Fibroblast of lung (primary cell): Measurements from ENCODE around the gene PRUNE2. TPM values are rescaled to one million over a fixed set of nuclear protein-coding genes. Genes with fewer than 3 reads are reported as not detected.
A peak's percentile ranks its signal among the peaks of the same experiment; 100 is the strongest.

ENCODE experiments used
- DNase-seq, 2 donors: peaks; one replicate each; pipeline versions ENCODE4 v3.0.0 to v3.0.0-alpha.2; 2010; ENCODE audit warnings: low read depth in 2 of 2
- H2AFZ ChIP-seq: 2 replicates; pipeline ENCODE4 v1.5.1; 2012; ENCODE audit warnings: low read length, control low read depth, inconsistent platforms
- H3K27ac ChIP-seq: 2 replicates; pipeline ENCODE4 v1.5.1; 2011; ENCODE audit warnings: low read length, control low read depth; ENCODE audit not compliant: insufficient read depth
- H3K27me3 ChIP-seq: 2 replicates; pipeline ENCODE4 v1.5.1; 2011; ENCODE audit warnings: mild to moderate bottlenecking, low read length; ENCODE audit not compliant: control insufficient read depth, insufficient read depth
- H3K36me3 ChIP-seq: 2 replicates; pipeline ENCODE4 v1.5.1; 2011; ENCODE audit warnings: low read length; ENCODE audit not compliant: control insufficient read depth, insufficient read depth
- H3K4me1 ChIP-seq: 2 replicates; pipeline ENCODE4 v1.5.1; 2011; ENCODE audit warnings: low read length; ENCODE audit not compliant: control insufficient read depth, insufficient read depth; ENCODE audit errors: extremely low read depth
- H3K4me2 ChIP-seq: 2 replicates; pipeline ENCODE4 v1.5.1; 2011; ENCODE audit warnings: low read length, control low read depth; ENCODE audit not compliant: insufficient read depth; ENCODE audit errors: extremely low read depth
- H3K4me3 ChIP-seq, 4 experiments: fragments of 200-600 bp in 1 of 4; sonication (generic) in 1 of 4; replicated peaks in 1 of 4; 2 replicates each; pipeline ENCODE4 v1.5.1; 2011 to 2016; ENCODE audit warnings: low read length in 4 of 4, low read depth in 3 of 4, mild to moderate bottlenecking in 3 of 4, control low read depth in 2 of 4, inconsistent platforms in 1 of 4, mixed read lengths in 1 of 4; ENCODE audit not compliant: insufficient read depth in 1 of 4; ENCODE audit errors: control extremely low read depth in 1 of 4
- H3K79me2 ChIP-seq: 2 replicates; pipeline ENCODE4 v1.5.1; 2012; ENCODE audit warnings: mild to moderate bottlenecking, low read length, inconsistent platforms; ENCODE audit not compliant: control insufficient read depth, insufficient read depth
- H3K9ac ChIP-seq: 2 replicates; pipeline ENCODE4 v1.5.1; 2011; ENCODE audit warnings: mild to moderate bottlenecking, low read length, control low read depth; ENCODE audit not compliant: insufficient read depth
- H3K9me3 ChIP-seq: 2 replicates; pipeline ENCODE4 v1.5.1; 2012; ENCODE audit warnings: low read depth, low read length; ENCODE audit not compliant: control insufficient read depth, insufficient read depth
- H4K20me1 ChIP-seq: 2 replicates; pipeline ENCODE4 v1.5.1; 2011; ENCODE audit warnings: low read length; ENCODE audit not compliant: control insufficient read depth, insufficient read depth; ENCODE audit errors: extremely low read depth
- EZH2 ChIP-seq: IDR thresholded peaks from 2 replicates; pipeline ENCODE4 v1.5.1; 2012; ENCODE audit warnings: low read length, control low read depth, mild to moderate bottlenecking; ENCODE audit errors: missing control alignments
- polyA plus RNA-seq, 2 donors: library from polyadenylated mRNA; depleted of rRNA in 1 of 2; stranded (reverse) in 1 of 2; unstranded in 1 of 2; fragments of >200 nt; gene quantifications; 2 replicates each; pipeline ENCODE4 v1.2.1, GENCODE V29; 2011 to 2012; ENCODE audit warnings: missing spikeins in 1 of 2
- total RNA-seq: library from RNA; depleted of rRNA; stranded (reverse); fragments of >200 nt; gene quantifications from 2 replicates; pipeline ENCODE4 v1.2.1, GENCODE V29; 2014
- TF ChIP-seq, protein P1 (sequence below), 2 donors: IDR thresholded peaks in 1 of 2; conservative IDR thresholded peaks in 1 of 2; 1 replicate in 1 of 2; 2 replicates in 1 of 2; pipeline ENCODE4 v1.5.1; 2011 to 2012; ENCODE audit warnings: low read length in 2 of 2, control low read depth in 1 of 2, inconsistent platforms in 1 of 2, low read depth in 1 of 2, mild to moderate bottlenecking in 1 of 2

The PRUNE2 gene
- total and polyA plus RNA-seq, 2 donors (not counting 1 experiment from before 2014, with no cell fraction given): 5.4 to 95.6 TPM

DNA sequence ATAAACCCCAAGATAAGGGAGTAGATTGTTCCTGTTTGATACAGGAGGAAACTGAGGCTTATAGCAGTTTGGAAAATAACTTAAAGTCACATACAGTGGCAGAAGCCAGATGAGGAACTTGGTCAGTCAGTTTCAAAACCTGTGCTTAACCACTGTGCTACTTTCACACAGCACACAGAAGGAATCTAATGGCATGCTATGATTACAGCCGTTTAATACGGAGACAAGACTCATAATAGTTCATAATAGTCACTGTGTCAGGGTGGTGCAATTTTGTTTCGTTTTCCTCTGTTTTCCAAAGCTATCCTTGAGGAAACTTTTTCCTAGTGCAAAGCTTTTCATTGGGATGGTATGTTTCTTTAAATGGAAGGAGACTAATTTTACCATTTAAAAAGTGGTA is 334.6 kb downstream of the PRUNE2 start:
- H3K36me3 ChIP-seq: peaks cover 1% of the 10 kb centered on the region
- H4K20me1 ChIP-seq: no peaks in the 10 kb centered on the region
- peak overlapping the region; percentile 9 for H3K4me2 ChIP-seq
- DNase-seq: peak; percentile 30 to 37
- H3K27ac ChIP-seq: no peak overlapping the region
- H3K9ac ChIP-seq: no peak overlapping the region
- peaks cover 2% of the 10 kb centered on the region for H3K4me1 ChIP-seq
- no peaks in the 10 kb centered on the region for H3K79me2 ChIP-seq
- H2AFZ ChIP-seq: peak overlapping the region; percentile 67
- H3K9me3 ChIP-seq: no peaks in the 10 kb centered on the region
- peak overlapping the region; percentile 22 to 59 (median 42) for H3K4me3 ChIP-seq
- no peaks in the 10 kb centered on the region for H3K27me3 ChIP-seq
- TF ChIP-seq, protein P1, sequence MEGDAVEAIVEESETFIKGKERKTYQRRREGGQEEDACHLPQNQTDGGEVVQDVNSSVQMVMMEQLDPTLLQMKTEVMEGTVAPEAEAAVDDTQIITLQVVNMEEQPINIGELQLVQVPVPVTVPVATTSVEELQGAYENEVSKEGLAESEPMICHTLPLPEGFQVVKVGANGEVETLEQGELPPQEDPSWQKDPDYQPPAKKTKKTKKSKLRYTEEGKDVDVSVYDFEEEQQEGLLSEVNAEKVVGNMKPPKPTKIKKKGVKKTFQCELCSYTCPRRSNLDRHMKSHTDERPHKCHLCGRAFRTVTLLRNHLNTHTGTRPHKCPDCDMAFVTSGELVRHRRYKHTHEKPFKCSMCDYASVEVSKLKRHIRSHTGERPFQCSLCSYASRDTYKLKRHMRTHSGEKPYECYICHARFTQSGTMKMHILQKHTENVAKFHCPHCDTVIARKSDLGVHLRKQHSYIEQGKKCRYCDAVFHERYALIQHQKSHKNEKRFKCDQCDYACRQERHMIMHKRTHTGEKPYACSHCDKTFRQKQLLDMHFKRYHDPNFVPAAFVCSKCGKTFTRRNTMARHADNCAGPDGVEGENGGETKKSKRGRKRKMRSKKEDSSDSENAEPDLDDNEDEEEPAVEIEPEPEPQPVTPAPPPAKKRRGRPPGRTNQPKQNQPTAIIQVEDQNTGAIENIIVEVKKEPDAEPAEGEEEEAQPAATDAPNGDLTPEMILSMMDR (conservative IDR thresholded peaks at IDR 0.05 in 1 of 2, IDR thresholded peaks at IDR 0.05 in 1 of 2; ENCODE audit: low read depth in 1 of 2, low read length in 2 of 2): no peak
- TF ChIP-seq EZH2: no peak

DNA sequence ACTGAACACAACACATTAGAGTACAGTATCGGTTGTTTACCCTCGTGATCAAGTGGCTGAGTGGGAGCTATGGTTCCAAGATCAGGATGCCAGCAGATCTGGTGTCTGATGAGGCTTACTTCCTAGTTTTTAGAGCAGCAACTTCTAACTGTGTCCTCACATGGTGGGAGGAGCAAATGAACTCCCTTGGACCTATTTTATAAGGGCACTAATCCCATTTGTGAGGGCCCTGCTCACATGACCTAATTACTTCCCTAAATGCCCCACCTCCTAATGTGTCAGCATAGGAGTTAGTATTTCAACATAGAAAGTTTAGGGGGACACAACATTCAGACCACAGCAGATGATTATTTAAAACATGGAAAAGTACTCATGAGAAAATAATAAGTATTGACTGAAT is 335.1 kb downstream of the PRUNE2 start:
- peaks cover 2% of the 10 kb centered on the region for H3K4me1 ChIP-seq
- H3K4me3 ChIP-seq: peak overlapping the region in 1 of 4 experiments; percentile 40
- H3K27me3 ChIP-seq: no peaks in the 10 kb centered on the region
- TF ChIP-seq, protein P1 (conservative IDR thresholded peaks at IDR 0.05 in 1 of 2, IDR thresholded peaks at IDR 0.05 in 1 of 2; ENCODE audit: low read depth in 1 of 2, low read length in 2 of 2): no peak
- TF ChIP-seq EZH2: no peak
- H3K36me3 ChIP-seq: peaks cover 1% of the 10 kb centered on the region
- no peaks in the 10 kb centered on the region for H3K79me2 ChIP-seq
- H3K9me3 ChIP-seq: no peaks in the 10 kb centered on the region
- no peaks in the 10 kb centered on the region for H4K20me1 ChIP-seq
- H2AFZ ChIP-seq: no peak overlapping the region
- no peak overlapping the region for H3K9ac ChIP-seq
- H3K27ac ChIP-seq: no peak overlapping the region
- no peak for DNase-seq
- no peak overlapping the region for H3K4me2 ChIP-seq

DNA sequence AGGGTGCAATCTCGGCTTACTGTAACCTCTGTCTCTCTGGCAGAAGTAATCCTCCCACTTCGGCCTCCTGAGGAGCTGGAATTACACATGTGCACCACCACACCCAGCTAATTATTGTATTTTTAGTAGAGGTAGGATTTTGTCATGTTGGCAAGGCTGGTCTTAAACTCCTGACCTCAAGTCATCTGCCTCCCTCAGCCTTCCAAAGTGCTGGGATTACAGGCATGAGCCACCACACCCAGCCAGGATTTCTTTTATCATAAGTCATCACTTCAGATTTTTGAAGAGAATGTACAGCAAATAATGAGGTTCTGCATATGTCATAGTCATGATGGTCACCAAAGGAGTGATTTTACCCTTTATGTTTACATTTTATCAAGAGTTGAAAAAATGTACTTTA is 338.8 kb downstream of the PRUNE2 start:
- no peaks in the 10 kb centered on the region for H3K79me2 ChIP-seq
- no peaks in the 10 kb centered on the region for H3K27me3 ChIP-seq
- no peak overlapping the region for H3K4me3 ChIP-seq
- peaks cover 1% of the 10 kb centered on the region for H3K36me3 ChIP-seq
- no peak overlapping the region for H3K27ac ChIP-seq
- no peak overlapping the region for H2AFZ ChIP-seq
- H3K4me2 ChIP-seq: no peak overlapping the region
- peaks cover 4% of the 10 kb centered on the region for H3K4me1 ChIP-seq
- no peak for DNase-seq
- TF ChIP-seq EZH2: no peak
- TF ChIP-seq, protein P1 (conservative IDR thresholded peaks at IDR 0.05 in 1 of 2, IDR thresholded peaks at IDR 0.05 in 1 of 2; ENCODE audit: low read depth in 1 of 2, low read length in 2 of 2): no peak
- H3K9me3 ChIP-seq: no peaks in the 10 kb centered on the region
- no peaks in the 10 kb centered on the region for H4K20me1 ChIP-seq
- H3K9ac ChIP-seq: no peak overlapping the region
